IPS DF 6.9 (cell line): Measurements from ENCODE around the gene ZNF232.
A peak's percentile ranks its signal among the peaks of the same experiment; 100 is the strongest.
"Not testable (repeated sequence)": the region's sequence is repeated elsewhere in the genome, so short reads cannot be mapped to it uniquely, and the experiment has no call there.

Experiments
- DNase-seq: peaks from one replicate; pipeline ENCODE4 v3.0.0-alpha.2; 2013; ENCODE audit warnings: low read depth, low spot score
- H3K27ac ChIP-seq: one replicate; pipeline ENCODE4 v1.5.1; 2013; ENCODE audit warnings: low read length, control low read depth
- H3K27me3 ChIP-seq: 2 replicates; pipeline ENCODE4 v1.6.1; 2013; ENCODE audit warnings: mild to moderate bottlenecking, low read length; ENCODE audit not compliant: control insufficient read depth, insufficient read depth
- H3K36me3 ChIP-seq: 2 replicates; pipeline ENCODE4 v1.6.1; 2013; ENCODE audit warnings: low read length; ENCODE audit not compliant: control insufficient read depth, insufficient read depth
- H3K4me1 ChIP-seq: 2 replicates; pipeline ENCODE4 v1.6.1; 2013; ENCODE audit warnings: low read length; ENCODE audit not compliant: control insufficient read depth, insufficient read depth
- H3K4me3 ChIP-seq: 2 replicates; pipeline ENCODE4 v1.5.1; 2013; ENCODE audit warnings: mild to moderate bottlenecking, low read length
- H3K9me3 ChIP-seq: 2 replicates; pipeline ENCODE4 v1.6.1; 2013; ENCODE audit warnings: low read length, inconsistent platforms; ENCODE audit not compliant: control insufficient read depth, insufficient read depth
- WGBS: extraction: QIAGEN DNeasy Blood & Tissue Kit; methylation state at CpG from one replicate; pipeline ENCODE4 v1.1.7; 2013; ENCODE audit warnings: mixed read lengths, missing lambda C conversion rate; ENCODE audit not compliant: insufficient read length, insufficient coverage; 5-methylcytosine and 5-hydroxymethylcytosine counted together

The ZNF232 gene

DNA sequence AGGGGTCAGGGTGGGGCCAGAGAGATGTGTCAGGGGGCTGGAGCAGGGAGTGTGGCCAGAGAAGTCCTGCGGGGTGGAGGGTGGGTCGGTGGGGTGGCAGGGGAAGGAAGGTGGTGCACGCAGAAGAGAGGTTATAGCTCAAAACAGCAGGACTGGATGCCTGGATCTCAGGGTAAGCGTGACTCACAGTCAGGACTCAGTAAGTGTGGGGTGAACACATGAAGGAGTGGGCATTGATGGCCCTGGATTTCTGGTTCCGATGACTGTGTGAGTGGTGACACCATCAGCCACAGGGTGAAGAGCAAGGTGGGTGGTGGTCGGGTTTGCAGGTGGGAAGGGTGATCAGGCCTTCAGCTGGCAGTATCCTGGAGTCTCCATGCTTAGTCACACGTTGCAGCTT is 10.4 kb upstream of the ZNF232 start:
- DNase-seq, H3K9me3 ChIP-seq, H3K36me3 ChIP-seq, H3K4me3 ChIP-seq, H3K27me3 ChIP-seq, H3K4me1 ChIP-seq, H3K27ac ChIP-seq: not testable (repeated sequence)
- WGBS = no CpG with 5 or more reads among the region's 7 CpGs

DNA sequence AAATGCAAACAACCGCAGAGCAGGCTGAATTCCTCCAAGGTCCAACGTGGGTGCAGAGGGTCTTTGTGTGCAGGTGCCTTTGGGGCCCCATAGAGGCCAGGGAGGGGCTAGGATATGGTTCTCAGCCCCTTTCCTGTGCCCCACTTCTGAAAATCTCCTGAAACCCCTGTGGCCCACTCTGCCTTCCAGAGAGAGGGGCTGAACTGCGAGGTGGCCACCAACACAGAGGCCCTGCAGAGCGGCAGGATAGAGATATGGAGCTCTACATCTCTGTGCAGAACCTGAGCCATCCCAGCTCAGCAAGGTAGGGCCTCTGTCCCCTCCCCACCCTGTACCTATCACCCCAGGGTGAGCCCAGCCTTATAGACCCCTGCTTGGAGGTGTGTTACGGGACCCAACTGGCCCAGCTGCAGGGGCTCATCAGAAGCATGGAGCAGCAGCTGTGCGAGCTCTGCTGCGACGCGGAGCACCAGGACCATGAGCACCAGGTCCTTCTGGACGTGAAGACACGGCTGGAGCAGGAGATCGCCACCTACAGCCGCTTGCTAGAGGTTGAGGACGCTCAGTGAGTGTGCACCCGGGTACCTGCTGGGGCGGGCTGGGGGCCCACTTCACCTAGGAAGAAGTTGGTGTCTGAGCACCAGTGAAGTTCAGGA is 9.6 kb upstream of the ZNF232 start:
- WGBS = no CpG with 5 or more reads among the region's 16 CpGs
- peaks cover 2% of the 10 kb centered on the region; the same call in 1 of the 2 replicates for H3K4me1 ChIP-seq
- no peak overlapping the region for H3K27ac ChIP-seq
- H3K9me3 ChIP-seq = no peaks in the 10 kb centered on the region
- no peak overlapping the region for H3K4me3 ChIP-seq
- no peaks in the 10 kb centered on the region; the same call in 1 of the 2 replicates for H3K27me3 ChIP-seq
- no peaks in the 10 kb centered on the region for H3K36me3 ChIP-seq
- no peak for DNase-seq

DNA sequence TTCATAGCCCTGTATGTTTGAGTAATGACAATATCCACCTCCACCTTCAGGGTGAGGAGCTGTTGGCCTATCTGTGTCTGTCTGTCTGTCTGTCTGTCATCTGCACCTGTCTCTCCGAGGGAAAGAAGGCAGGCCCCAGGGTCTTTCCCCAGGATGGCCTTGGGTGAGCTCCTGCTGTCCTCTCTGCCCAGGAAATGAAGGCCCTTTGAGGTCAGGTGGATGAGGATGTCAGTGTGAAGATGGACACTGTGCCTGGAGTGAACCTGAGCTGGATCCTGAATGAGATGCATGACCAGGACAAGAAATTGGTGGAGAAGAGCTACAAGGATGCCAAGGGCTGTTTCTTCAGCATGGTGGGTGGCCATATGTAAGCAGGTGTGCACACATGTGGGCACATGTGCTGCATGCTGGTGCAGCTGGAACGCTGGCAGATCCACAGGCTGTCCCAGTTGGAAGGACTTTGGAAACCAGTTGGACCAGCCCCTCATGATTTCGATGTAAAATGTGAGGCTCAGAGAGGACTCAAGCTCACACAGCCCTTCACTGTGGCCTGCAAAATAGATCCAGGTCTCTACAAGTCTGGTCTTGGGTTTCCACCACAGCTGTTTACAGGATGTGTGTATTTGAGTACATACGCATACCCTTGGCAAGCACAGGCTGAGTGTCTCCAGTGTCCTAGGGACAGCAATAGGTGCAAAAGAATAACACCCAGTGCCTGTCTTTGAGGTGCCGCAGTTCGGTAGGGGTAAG is 8.9 kb upstream of the ZNF232 start:
- H3K27me3 ChIP-seq, H3K9me3 ChIP-seq, H3K36me3 ChIP-seq, H3K4me1 ChIP-seq, DNase-seq, H3K27ac ChIP-seq, H3K4me3 ChIP-seq: not testable (repeated sequence)
- WGBS = no CpG with 5 or more reads among the region's 6 CpGs

DNA sequence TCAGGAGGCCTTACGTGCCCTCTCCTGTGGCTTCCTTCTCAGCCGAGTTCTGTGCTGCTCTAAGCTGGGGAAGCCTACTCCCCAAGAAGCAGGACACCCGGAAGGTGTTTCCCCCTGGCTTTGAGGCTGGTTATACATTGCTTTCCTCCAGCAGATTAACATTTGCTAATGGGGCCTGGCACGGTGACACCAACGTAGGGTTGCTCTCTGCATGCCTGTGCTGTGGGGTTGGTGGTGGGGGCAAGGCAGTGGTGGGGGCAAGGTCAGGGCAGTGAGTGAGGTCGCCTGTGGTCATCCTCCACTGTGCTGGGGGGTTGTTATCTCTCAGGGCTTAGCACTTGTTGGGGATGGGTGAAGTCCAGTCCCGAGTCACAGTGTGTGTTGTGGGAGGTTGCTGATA is 8.4 kb upstream of the ZNF232 start:
- WGBS = no CpG with 5 or more reads among the region's 7 CpGs
- no peak overlapping the region for H3K4me3 ChIP-seq
- H3K9me3 ChIP-seq = no peaks in the 10 kb centered on the region
- DNase-seq = no peak
- H3K4me1 ChIP-seq = peaks cover 2% of the 10 kb centered on the region; the same call in 1 of the 2 replicates
- no peaks in the 10 kb centered on the region; the same call in 1 of the 2 replicates for H3K27me3 ChIP-seq
- H3K27ac ChIP-seq = no peak overlapping the region
- H3K36me3 ChIP-seq = no peaks in the 10 kb centered on the region

DNA sequence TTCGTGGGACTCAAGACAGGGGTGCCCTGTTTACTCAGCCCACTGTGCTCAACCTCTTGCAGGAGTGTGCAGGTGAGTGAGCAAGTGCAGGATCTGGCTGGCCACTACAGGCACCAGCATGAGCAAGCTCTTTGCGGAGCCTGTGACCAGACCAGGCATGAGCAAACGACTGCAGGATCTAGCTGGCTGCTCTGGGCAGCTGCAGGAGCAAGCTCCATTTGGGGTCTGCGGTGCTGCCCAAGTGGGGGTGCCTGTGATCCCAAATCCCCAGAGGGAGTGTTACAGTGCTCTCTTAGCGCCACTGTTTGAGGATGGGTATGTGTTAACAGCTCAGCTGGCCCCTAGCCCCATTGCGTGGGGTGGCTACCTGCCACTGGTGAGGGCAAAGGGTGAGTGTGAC is 6.5 kb upstream of the ZNF232 start:
- WGBS = no CpG with 5 or more reads among the region's 6 CpGs
- Histone ChIP-seq H3K36me3 (no peaks in the 10 kb centered on the region), H3K4me3 (no peak overlapping the region), H3K27ac (no peak overlapping the region), H3K4me1 (no peaks in the 10 kb centered on the region; the same call in 1 of the 2 replicates), H3K9me3 (no peaks in the 10 kb centered on the region), H3K27me3 (no peaks in the 10 kb centered on the region)
- no peak for DNase-seq

DNA sequence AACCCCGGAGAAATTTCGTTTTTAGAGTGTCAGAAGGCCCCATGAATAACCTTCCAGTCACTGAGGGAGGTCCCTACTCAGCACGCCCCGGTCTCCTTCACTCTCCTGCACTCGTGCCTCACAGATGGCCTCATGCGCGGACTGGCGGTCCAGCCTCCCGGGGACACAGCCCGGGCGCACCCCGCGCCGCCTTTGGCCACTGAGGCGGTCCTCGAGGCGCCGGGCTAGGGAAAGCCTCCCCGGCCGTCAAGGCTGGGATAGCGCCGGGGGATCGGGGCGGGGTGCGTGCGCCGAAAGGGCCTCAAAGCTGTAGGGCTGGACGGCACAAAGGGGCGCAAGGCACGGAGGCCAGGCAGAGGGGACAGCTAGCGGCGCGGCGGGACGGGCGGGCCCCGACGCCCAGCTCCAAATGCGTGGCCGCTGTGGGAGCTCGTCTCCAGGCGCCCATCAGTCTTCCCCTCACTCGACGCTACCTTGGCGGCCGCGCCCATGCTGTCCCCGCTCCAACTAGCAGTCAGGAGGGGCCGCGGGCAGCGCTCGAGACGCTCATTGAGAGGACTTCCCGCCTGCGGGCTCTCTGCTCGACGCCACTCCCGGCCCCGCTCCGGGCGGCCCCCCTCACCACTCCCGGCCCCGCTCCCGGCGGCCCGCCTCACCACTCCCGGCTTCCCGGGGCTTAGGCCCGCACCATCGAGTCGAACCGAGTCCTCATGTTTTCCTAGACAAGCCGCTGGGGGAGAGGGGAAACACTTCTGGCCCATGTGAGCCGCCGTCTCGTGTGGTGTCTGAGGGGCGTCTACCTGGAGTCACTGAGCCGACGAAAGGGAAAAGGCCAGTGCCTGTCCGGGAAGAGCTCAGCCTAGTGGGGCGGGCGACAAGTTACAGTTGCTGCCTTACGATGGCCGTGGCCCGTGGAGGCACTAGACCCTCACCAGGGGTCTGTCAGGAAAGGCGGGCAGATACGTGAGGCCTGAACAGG is 4.3 kb upstream of the ZNF232 start, which contains the start of gene USP6:
Gene USP6 (plus strand): TSS at position 360 of the 979 bp plus-strand sequence. CDS start 14,336 bp downstream, outside the sequence.
- Histone ChIP-seq H3K9me3 (no peaks in the 10 kb centered on the region), H3K27ac (no peak within 1 kb of the TSS), H3K27me3 (no peaks in the 10 kb centered on the region), H3K36me3 (no peaks in the 10 kb centered on the region), H3K4me3 (no peak within 1 kb of the TSS), H3K4me1 (no peaks in the 10 kb centered on the region)
- no peak for DNase-seq
- no CpG with 5 or more reads among the region's 87 CpGs for WGBS

DNA sequence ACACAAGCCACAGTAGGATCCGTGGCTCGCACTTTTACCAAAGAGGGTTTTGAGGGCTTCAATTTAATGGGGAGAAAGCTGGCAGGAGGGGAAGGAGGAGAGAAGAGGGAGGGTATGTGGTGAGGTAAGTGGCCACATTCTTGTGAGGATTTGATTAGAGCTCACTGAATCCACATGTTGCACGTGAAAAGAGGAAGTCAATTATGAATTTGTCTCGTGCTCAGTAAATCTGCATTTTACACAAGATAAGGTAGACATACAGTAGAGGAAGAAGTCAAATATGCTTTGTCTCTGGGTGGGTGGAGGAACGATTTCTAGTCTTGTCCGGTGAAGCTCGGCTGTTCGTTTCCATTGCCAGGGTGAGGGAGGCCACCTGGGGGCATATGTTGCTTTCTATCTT is 862 bp downstream of the ZNF232 start:
- DNase-seq = no peak
- H3K9me3 ChIP-seq = no peaks in the 10 kb centered on the region
- H3K4me3 ChIP-seq = peak overlapping the region; percentile 86; the same call in 1 of the 2 replicates
- WGBS = no CpG with 5 or more reads among the region's 8 CpGs
- H3K27me3 ChIP-seq = no peaks in the 10 kb centered on the region
- H3K27ac ChIP-seq = no peak overlapping the region
- no peaks in the 10 kb centered on the region for H3K4me1 ChIP-seq
- H3K36me3 ChIP-seq = peaks cover 21% of the 10 kb centered on the region

DNA sequence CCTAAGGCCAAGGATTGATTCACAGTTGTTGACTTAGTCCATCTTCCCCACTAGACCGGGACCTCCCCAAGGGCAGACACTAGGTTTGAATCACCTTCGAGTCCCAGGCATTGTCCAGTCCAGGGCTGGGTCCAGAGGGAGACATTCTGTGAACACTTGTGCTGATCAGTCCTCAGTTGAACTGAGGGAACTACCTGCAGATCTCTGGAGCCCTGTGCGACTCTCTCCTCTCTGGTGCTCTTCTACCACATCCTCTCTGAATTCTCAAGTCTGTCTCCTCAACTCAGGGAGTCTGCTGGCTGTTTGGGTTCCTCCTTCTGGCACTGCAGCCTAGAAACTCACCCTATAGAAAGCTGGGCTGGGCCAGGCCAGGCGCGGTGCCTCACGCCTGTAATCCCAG is 10.8 kb downstream of the ZNF232 start:
- Histone ChIP-seq H3K27me3 (no peaks in the 10 kb centered on the region), H3K36me3 (peaks cover 3% of the 10 kb centered on the region; the same call in 1 of the 2 replicates), H3K9me3 (no peaks in the 10 kb centered on the region), H3K4me1 (no peaks in the 10 kb centered on the region), H3K27ac (no peak overlapping the region), H3K4me3 (no peak overlapping the region)
- WGBS = no CpG with 5 or more reads among the region's 6 CpGs
- no peak for DNase-seq

DNA sequence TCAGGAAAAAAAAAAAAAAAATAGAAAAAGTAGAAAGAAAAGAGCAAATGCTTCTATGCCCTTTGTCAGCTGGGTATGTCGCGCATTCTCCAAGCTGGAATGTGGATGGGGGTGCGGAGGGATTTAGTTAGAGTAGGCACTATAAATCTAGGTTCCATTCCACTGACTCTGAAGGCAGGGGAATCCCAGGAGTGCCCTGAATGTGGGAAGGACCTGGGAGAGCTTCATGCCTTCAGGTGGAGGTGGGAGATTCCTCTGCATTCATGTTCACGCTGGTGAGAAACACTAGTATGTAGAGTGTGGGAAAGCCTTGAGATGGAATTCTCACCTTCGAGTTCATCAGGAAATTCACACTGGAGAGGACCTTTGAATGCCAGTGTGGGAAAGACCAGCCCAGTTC is 12.4 kb downstream of the ZNF232 start:
- WGBS = no CpG with 5 or more reads among the region's 5 CpGs
- no peaks in the 10 kb centered on the region for H3K27me3 ChIP-seq
- no peaks in the 10 kb centered on the region for H3K36me3 ChIP-seq
- DNase-seq = no peak
- H3K9me3 ChIP-seq = peaks cover 1% of the 10 kb centered on the region; the same call in 1 of the 2 replicates
- H3K4me3 ChIP-seq = no peak overlapping the region
- H3K27ac ChIP-seq = no peak overlapping the region
- H3K4me1 ChIP-seq = no peaks in the 10 kb centered on the region
